NOMO-1 treated with dmso at 0.1 percent for 144 hours (cell line): ENCODE results near the gene BUD23.

Source experiments
- DNase-seq: peaks from one replicate; lab custom pipeline; 2025; ENCODE audit not compliant: unreplicated experiment; lab: John Stamatoyannopoulos, UW

BUD23 gene

GRCh38 chr7:73740212-73740611 is 56.8 kb downstream of the BUD23 start:
- no peak for DNase-seq

DNA sequence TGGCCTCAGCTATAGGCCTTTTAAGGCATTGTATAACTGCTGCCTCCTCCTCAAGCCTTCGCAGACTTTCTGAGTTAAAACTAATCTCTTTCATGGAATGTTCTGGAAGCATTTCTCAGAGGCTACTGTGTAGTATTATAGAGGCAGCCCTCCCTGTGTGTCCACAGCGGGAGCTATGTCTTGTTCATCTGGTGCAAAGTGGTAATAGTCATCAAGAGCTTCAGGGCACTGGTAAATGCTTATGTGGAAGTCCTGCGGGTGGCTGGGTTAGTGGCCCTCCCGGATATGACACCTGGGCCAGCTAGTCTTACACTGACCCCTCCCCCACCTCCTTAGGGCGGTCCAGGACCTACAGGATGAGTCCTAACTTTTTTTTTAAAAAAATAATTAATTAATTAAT is 57.4 kb downstream of the BUD23 start:
- DNase-seq: no peak

GRCh38 chr7:73741600-73741999 is 58.2 kb downstream of the BUD23 start:
- no peak for DNase-seq

- no peak for DNase-seq
Measured at GRCh38 chr7:73742338-73742752, 58.9 kb downstream of the BUD23 start.

- no peak for DNase-seq
Measured at GRCh38 chr7:73742753-73743641, 59.6 kb downstream of the BUD23 start.

- no peak for DNase-seq
Measured at GRCh38 chr7:73746378-73746777, 63.0 kb downstream of the BUD23 start.
